HG02870 (cell line): ENCODE measurements around the gene GPRIN3.
A peak's percentile ranks its signal among the peaks of the same experiment; 100 is the strongest.
"Not testable (repeated sequence)": the region's sequence is repeated elsewhere in the genome, so short reads cannot be mapped to it uniquely, and the experiment has no call there.

Experiments
- ATAC-seq: cut with Tn5 transposase; IDR thresholded peaks from one replicate; pipeline ENCODE4 v1.9.1; 2021; ENCODE audit warnings: mild to moderate bottlenecking, moderate library complexity; ENCODE audit not compliant: unreplicated experiment

The GPRIN3 gene

DNA sequence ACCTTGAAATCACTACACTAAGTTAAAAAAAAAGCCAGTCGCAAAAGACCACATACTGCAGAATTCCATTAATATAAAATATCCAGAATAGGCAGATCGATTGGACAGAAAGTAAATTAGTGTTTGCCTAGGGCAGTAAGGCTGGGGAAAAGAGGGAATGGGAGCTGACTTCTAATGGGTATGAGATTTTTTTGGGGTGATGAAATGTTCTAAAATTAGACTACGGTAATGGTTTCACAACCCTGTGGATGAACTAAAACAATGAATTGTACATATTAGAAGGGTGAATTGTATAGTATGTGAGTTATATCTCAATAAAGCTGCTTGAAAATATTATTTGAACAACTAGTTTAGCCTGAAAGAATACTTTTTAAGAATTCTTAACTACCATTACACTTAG lies 6.7 kb upstream of the GPRIN3 start:
- ATAC-seq: no peak

DNA sequence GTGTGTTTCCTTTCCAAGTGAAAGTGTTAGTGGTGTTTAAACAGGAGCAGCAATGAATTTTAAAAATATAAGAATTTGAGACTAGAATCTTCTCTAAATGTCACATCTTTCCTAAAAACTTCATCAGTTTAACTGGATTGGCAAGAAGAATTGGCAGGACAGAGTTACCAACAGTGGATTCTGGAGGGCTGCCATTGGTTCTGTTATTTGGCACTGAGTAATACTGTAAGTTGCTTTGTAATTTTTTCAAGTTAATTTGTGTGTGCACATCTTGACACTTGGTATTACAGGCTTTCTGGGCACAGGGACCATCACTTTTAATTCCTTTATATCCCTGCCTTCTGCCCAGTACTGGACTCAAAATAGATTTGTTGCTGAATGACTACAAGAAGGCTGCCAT lies 4.5 kb upstream of the GPRIN3 start:
- ATAC-seq: no peak

DNA sequence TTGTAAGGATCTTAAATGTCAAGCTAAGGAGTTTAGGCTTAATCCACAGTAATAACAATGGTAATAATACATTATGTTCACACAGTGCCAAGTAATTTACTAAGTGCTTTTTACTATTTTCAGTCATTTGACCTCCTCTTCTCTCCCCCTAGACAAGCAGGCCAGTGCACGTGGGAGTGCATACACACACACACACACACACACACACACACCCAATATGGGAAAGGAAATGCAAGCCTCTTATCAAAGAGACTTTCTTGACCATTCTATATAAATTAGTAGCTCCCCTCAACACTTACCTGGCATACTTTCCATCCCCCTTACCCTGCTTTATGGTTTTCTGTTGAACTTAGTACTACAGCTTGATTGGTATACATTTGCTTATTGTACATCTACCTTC lies 3.8 kb upstream of the GPRIN3 start:
- ATAC-seq: no peak

DNA sequence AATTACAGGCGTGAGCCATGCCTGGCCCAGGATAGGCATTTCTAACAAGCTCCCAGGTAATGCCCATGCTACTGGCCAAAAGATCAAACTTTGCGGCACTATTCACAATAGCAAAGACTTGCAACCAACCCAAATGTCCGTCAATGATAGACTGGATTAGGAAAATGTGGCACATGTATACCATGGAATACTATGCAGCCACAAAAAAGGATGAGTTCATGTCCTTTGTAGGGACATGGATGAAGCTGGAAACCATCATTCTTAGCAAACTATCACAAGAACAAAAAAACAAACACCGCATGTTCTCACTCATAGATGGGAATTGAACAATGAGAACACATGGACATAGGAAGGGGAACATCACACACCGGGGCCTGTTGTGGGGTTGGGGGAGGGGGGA lies 1.6 kb upstream of the GPRIN3 start:
- not testable (repeated sequence) for ATAC-seq

DNA sequence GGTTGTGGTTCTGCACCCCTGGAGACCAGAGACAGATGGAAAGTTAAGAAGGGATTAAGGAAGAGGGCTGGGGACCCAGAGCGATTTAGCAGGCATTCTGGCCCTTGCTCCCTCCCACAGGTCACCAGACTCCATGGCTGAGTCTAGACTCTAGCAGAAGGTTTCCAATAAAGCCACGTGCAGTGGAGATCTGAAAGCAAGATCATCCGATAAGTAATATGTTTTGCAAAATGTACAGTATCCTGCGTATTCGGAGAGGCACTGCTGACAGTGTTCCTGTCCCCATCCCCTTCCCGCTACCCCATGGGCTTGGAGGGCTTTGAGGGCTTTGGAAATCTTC lies 531 bp upstream of the GPRIN3 start:
- ATAC-seq: no peak

DNA sequence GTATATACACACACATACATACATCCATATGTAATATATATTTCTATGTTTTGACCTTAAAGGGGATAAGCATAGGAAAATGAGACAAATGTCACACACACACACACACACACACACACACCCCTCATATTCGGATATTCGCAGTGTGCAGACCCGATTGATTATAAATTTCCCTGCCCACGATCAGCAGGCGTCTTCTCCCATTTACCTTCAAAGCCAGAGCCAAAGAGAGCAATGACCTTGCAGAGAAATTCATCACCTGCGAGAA lies 488 bp downstream of the GPRIN3 start:
- no peak for ATAC-seq

DNA sequence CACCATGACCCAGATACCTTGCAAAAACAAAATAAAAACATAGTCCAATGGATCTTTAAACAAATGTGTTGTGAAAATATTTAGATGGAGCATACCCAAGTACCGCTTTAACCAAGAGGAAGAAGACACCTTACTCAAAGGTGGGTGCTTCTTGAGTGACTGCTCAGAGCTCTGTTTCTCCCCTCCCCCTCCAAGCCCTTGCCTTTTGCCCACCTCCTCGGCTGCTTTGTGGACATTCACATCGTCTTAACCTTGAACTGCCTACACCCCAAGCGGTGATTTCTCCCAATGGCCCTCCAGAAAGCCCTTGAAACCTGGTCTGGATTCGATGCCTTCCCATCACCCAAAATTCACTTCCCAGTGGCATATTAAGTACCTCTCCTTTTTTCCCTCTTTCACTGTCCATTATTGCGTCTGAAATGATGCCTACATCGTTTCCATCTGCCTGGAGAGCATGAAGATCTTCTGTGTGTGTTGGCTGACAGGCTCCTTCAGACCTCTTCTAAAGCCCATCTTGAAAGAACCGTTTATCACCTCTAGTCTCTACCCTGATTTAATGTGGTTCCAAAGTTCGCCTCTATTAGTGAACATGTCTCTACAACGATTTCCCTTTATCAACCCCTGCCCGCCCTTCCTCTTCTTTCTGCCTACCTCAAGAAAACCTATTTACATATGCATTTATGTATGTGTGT lies 968 bp downstream of the GPRIN3 start:
- no peak for ATAC-seq

DNA sequence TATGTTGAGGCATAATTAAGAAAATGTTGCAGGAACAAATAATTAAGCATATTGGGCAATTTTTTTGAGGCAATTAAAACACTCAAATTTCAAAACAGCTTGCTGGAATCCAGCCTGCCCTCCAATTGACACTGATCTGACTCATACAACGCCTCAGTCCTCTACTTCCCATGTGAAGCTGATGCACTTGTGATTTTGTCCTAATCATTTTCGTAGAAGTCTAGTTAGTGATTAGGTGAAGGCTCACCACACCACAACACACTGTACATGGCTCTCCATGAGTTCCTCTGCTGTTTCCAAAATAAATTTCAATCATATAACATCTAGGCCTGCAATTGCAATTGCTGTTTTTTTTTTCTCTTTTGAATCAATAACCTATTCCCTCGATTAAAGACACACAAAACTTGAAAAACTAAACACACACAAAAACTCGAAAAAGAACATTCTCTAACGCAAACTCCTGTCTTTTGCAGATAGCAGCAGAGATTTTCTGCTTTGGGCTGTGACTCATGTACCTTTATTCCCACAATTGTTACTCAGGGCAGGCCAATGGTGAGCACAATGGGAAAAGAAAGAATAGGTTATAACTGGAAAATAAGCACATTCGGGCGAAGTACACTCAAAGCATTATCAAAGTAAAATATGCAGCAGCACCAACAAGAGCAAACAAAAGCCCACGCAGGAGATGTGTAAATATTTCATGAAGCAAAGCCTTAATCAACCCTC lies 1.7 kb downstream of the GPRIN3 start:
- no peak for ATAC-seq

DNA sequence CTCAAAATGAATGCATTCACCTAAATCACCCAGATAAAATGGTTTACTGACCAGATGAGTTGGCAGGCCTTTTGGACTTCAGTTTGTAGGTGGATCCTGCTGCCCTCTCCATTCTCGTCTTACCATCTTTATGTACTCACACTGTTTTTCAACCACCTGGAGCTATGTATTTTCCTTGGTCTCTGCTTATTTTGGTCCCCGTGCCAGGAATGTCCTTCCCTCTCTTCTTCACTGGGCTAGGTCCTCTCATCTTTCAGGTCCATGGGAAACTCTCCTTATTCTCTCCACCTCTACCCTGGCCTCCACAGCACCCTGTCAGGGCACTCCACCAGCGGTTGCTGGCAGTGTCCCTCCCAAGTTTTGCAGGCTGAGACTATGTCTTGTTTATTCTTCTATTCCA lies 2.6 kb downstream of the GPRIN3 start:
- no peak for ATAC-seq

DNA sequence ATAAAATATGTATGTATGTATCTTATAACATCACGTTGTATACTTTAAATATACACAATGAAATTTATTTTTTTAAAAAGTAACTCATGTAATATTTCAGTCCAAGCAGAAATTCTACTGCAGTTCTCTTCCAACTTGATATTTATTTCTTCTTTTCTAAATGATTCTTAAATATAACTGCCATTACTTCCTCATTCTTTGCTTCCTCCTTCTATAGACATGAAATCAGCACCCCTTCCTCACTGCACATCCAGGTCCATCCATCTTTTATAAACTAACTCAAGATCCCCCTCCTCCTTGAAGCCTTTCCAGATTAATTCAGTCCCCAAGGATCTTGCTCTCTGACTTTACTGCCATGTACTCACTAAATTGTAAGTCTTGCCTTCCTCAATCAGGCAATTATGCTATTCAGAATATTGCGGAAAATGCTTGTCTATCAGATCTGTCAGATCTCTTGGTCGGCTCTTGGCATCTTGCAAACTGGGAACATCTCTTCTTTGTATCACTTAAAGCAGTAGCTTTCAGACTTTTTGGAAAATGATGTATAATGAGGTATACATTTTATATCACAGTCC lies 3.7 kb downstream of the GPRIN3 start:
- ATAC-seq: no peak

DNA sequence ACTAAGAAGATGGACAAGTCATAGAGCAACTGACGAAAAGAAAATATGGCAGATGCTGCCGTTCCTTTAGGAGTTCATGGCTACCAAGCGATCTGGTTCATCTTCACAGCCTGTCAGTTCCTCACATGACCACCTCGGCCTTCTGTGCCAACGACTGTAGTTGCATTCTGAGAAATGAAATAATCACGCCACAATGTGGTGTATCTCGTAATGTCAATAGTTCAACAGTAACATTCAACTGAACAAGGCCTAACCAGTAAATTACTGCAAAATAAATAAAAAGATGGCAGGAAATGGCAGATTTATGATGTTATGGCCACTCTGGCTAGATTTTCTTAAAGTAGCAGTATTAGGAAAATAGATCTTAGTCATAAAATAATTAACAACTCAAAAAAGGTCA lies 4.4 kb downstream of the GPRIN3 start:
- ATAC-seq: no peak

DNA sequence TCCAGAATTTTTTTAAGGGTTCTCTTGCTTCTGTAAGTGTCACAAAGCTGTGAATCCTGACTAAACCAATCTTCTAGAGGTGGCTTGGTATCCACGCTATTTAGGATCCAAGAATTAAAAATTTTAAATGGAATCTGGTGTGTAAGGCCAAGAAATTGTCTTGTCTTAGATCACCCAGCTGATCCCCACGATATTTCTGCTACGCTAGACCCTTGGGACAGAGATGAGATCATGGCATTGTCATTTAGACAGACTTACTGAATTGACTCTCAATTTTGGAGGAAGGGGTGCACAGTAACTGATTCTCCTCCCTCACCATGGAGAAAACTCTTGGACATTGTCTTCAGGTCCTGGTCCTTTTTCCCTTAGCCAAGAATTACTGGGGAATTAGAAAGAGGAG lies 5.7 kb downstream of the GPRIN3 start:
- no peak for ATAC-seq

DNA sequence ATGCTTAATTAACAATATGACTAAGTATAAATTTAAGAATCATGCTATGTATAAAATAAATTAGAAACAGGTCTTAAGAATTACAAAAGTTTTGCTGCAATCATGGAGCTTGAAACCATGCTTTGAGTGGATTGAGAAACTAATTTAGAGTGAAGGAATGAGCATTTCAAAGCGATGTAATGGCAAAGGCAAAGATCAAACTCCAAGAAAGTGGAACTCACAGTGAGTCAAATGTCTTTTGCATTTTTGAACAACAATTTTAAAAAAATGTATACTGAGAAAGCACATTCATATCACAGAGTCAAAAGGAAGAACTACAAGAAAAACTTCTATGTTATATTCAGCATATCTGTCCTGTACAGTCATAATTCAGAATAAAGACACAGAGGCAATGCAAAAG lies 6.6 kb downstream of the GPRIN3 start:
- no peak for ATAC-seq

DNA sequence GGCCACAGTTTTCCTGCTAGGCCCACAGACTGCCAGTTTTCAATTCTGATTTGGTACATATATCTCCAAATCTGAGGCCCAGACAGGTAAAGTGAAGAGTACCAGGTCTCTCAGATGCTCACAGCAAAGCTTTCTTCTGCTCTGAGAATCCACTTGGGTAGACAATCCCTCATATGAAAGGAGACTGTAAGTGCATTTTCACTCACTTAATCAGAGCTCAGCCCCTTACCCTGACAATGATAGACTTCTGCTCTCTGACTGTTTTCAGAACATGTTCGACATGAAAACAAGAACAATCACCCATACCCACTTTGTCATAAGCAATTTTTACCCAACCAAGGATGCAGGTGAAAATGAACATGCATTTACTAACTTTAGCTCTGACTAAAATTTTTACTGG lies 7.1 kb downstream of the GPRIN3 start:
- ATAC-seq: no peak

DNA sequence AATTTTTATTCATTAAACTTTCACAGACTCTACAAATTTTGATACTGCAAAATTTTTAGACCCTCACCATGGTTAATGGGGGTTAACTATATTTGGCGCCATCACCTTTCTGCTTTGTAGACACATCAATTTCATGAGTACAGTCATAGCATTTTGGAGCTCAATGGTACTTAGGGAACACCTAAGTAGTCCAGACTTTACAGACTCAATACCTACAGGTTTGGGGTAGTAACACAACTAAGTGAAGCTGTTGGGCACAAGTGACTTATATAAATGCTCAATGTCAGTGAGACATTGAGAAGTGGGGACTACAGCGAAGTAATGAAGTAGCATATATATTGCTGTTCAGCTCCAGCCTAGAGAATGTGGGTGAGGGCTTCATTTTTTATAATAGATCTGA lies 7.5 kb downstream of the GPRIN3 start:
- no peak for ATAC-seq

DNA sequence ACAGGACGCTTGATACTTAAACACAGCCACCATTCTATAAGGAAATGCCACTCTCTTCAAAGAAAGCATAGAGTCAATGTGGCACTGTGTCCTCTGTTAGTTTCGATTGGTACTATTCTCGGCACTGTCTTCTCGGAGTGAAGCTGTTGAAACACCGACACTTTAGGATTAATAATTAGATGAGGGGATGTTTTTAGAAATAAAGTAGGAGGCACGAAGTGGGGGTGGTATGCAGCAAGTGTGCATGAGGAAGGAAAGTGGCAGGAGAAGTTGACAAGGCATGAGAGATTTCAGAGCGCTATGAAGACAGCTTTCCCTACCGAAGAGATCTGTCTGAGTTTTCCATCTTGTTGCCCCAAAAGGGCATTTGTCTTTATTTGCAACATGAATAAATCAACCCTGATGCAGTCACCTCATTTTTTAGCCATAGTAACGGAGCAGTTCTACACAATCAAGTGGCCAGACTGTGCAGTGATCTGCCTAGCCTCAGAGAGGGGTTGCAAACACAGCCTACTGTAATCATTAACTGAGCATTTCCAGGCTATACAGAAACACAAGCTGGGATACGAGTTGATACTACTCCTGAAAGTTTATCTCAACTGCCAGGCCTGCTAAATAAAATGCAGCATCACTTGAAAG lies 8.3 kb downstream of the GPRIN3 start:
- no peak for ATAC-seq

DNA sequence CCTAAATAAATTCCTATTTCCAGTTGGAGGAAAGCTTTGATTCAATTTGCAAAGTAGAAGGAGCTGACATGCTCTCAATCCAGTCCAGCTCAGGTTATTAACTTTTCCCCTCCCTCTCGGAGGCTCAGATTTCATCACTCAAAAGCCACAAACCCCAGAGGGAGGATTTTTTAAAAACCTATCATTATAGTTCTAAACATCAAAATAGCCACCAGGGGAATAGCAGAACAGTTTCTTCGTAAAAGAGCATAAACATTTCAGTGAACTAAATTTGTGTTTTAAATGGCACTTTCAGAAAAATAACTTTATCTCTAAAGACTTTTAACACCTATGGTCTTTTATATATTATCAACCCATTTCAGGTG lies 8.8 kb downstream of the GPRIN3 start:
- no peak for ATAC-seq

DNA sequence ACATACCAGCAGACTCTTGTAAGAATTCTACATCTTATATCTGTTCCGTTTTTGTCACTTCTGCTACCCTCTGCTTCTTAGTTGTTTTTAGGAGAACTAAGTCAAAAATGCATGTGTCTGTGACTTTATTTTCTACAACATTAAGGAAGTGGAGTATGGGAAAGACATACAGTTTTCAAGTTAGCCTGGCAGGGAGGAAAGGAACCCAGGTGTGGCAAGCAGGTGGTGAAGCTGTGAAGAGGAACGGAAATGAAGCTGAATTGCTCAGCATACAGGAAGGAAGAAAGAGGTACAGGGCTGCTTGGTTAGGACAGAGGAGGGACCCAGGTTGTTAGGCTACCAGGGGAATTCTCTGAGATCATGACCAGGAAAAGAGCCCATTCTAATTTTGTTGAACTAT lies 9.4 kb downstream of the GPRIN3 start:
- no peak for ATAC-seq

DNA sequence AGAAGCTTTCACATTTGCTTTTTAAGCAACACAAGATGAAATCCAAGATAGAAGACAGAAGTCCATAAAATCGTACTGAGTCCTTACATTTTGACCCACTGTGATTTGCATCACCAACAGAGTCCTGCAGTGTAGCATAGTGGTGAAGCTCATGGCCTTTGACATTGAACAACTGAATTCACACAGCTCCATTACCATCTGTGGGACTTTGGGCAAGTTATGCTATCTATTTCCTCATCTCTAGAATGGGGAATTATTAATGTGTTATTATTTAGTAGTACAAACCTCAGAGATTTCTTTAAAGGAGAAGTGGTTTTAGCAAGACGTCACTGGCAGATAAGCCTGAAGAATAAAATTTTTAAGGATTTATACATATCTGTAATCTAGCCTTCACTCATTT lies 10.7 kb downstream of the GPRIN3 start:
- no peak for ATAC-seq

DNA sequence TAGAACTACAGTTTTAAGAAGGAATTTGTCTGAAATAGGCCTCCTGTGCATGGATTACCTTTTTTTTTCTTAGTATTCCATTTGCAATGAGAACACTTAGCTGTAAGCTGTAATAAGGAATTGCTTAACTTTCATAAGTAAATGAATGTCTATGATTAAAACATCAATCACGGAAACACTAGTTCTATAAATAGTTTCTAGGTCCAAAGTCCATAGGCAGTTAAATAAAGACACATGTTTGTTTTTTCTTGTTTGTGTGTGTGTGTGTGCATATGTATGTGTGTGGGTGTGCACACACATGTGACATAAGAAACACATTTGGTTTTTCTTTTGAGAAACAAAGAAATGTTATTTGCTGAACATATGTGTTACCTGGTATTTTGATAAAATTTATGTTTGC lies 11.2 kb downstream of the GPRIN3 start:
- ATAC-seq: no peak

DNA sequence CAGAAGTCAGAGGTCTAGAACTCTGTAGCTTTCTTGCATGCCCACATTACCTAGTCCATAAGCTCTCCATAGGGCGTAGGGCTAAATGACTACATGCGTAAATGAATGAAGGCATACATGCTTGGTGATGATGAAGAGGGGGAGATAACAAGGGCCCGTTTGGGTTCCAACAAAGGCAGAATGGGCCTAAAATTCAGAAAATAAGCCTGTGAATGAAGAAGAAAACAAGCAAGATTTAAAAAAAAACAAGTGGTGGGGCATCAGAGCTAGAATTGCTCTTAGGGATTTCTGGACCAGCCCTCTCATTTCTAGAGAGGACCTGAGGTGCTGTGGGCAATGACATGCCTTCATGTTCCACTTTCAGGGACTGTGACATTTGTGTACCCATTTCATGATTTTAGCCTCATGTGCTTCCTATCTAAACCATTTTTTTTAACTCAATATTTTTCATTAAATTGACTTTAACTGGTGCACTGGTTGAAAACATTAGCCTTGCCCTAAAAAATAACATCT lies 12.1 kb downstream of the GPRIN3 start:
- ATAC-seq: no peak

DNA sequence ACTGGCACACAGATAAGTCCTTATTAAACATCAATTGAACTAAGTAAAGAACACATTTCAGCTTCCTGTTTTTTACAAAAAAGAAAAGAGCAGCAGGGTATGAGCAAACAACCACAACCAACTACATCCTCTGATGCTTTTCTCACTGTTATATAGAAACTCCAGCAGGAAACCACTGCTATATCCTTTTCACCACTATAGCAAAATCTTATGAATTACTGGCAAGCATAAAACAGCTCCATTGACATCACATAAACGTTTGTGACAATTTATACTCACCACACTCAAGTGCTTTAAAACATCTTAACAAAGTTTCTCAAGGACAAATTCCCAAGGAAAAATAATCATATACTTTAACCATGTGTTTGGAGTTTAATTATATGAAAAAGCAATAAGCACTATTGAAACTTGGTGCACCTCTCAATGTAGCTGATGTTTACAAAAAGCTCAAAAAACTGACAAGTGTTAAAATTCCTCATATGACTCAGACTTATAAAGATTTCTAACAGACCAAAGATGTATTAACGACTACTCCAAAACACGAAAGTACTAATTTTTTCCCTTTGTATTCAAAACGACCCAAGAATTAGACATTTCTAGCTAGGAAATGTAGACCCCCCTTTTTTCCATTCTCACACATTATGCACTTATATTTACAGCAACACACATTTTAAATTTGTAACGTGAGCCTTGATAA lies 12.9 kb downstream of the GPRIN3 start:
- peak; percentile 76 for ATAC-seq
